NOMO-1 treated with DMSO at 0.1 percent for 48 hours (cell line): ENCODE measurements around the gene SOX1.

ENCODE experiments used
- DNase-seq: peaks from one replicate; lab custom pipeline; 2025; ENCODE audit not compliant: unreplicated experiment; lab: John Stamatoyannopoulos, UW

The SOX1 gene

GRCh38 chr13:112067116-112067741 lies at the start of gene SOX1:
SOX1 (plus strand) TSS chr13:112067149; CDS start chr13:112067659, 510 bp downstream.
- no peak for DNase-seq

- no peak for DNase-seq
Observed at GRCh38 chr13:112024577-112024976, 42.4 kb upstream of the SOX1 start.

GRCh38 chr13:112027250-112027649 lies 39.7 kb upstream of the SOX1 start:
- DNase-seq: no peak

GRCh38 chr13:112028481-112028880 lies 38.5 kb upstream of the SOX1 start:
- no peak for DNase-seq

GRCh38 chr13:112029143-112029542 lies 37.8 kb upstream of the SOX1 start:
- DNase-seq: no peak

- DNase-seq: no peak
Observed at GRCh38 chr13:112032186-112032993, 34.6 kb upstream of the SOX1 start.

GRCh38 chr13:112034231-112034630 lies 32.7 kb upstream of the SOX1 start:
- DNase-seq: no peak

- no peak for DNase-seq
Observed at GRCh38 chr13:112034846-112035245, 32.1 kb upstream of the SOX1 start.

- no peak for DNase-seq
Observed at GRCh38 chr13:112042496-112042895, 24.5 kb upstream of the SOX1 start.

- DNase-seq: no peak
Observed at GRCh38 chr13:112052213-112052612, 14.7 kb upstream of the SOX1 start.

GRCh38 chr13:112053167-112053743 lies 13.7 kb upstream of the SOX1 start:
- DNase-seq: no peak

GRCh38 chr13:112053744-112054615 lies 13.0 kb upstream of the SOX1 start:
- DNase-seq: no peak

GRCh38 chr13:112054616-112055015 lies 12.3 kb upstream of the SOX1 start:
- DNase-seq: no peak

GRCh38 chr13:112055036-112055914 lies 11.7 kb upstream of the SOX1 start:
- DNase-seq: no peak

- no peak for DNase-seq
Observed at GRCh38 chr13:112055915-112056269, 11.1 kb upstream of the SOX1 start.

GRCh38 chr13:112056284-112056727 lies 10.6 kb upstream of the SOX1 start:
- DNase-seq: no peak

- DNase-seq: no peak
Observed at GRCh38 chr13:112056739-112057438, 10.1 kb upstream of the SOX1 start.

GRCh38 chr13:112057439-112057735 lies 9.6 kb upstream of the SOX1 start:
- no peak for DNase-seq

GRCh38 chr13:112057736-112058518 lies 9.0 kb upstream of the SOX1 start:
- no peak for DNase-seq
